Glomerular visceral epithelial cell (primary cell): ENCODE data around the gene WNT2.

Source experiments
- DNase-seq: peaks from one replicate; pipeline ENCODE4 v3.0.0-alpha.2; 2016; ENCODE audit errors: extremely low spot score

The WNT2 gene

GRCh38 chr7:117322741-117323304, at the start of gene WNT2:
Gene WNT2 (minus strand): TSS chr7:117323058. CDS start chr7:117322989, 69 bp downstream.
- peak; percentile 5 for DNase-seq

DNA sequence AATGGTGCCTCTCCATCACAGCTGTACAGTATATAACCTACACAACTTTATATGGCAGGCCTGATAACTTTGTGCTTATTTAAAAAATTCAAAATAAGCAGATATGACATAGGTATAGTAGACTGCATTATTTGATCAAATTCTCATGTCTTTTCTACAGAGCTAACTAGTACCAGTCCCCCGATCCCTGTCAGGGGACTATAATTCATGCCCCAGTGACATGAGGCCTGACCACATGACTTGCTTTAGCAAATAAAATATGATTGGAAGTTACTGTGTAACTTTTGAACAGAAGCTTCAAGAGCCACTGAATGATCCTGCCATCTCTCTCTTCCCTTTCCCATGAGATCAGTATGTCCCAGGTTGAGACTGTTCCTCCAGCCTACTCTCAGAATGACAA, 49.2 kb upstream of the WNT2 start:
- DNase-seq: no peak

- no peak for DNase-seq
Measured at GRCh38 chr7:117364339-117365080, 41.7 kb upstream of the WNT2 start.

DNA sequence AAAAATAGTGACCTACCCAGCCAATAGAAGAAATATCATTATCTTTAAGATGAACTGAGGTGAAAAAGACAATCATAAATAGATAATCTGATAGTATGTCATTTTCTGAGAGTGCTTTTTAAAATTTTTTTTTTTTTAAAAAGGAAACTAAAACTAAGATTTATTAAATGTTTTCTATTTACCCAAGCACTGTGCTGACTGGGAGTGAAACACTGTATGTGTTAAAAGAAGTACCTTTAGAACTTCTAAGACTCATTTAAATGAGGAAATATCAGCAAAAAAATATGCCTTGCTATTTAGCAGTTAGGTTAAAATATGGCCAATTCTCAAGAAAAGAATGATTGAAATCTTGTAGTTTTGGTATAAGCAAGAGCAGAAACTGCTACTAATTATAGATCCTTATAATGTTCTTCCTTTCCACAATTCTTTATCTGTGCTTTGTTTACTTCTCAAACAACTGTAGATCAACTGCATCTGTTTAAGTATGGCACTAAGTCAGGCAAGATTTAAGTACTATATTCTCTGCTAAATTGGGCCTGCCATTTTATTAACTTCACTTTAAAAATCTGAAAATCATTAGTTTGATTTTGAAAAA, 39.5 kb upstream of the WNT2 start:
- DNase-seq: no peak

GRCh38 chr7:117350027-117350426, 27.2 kb upstream of the WNT2 start:
- DNase-seq: no peak

GRCh38 chr7:117349570-117349969, 26.7 kb upstream of the WNT2 start:
- DNase-seq: no peak

DNA sequence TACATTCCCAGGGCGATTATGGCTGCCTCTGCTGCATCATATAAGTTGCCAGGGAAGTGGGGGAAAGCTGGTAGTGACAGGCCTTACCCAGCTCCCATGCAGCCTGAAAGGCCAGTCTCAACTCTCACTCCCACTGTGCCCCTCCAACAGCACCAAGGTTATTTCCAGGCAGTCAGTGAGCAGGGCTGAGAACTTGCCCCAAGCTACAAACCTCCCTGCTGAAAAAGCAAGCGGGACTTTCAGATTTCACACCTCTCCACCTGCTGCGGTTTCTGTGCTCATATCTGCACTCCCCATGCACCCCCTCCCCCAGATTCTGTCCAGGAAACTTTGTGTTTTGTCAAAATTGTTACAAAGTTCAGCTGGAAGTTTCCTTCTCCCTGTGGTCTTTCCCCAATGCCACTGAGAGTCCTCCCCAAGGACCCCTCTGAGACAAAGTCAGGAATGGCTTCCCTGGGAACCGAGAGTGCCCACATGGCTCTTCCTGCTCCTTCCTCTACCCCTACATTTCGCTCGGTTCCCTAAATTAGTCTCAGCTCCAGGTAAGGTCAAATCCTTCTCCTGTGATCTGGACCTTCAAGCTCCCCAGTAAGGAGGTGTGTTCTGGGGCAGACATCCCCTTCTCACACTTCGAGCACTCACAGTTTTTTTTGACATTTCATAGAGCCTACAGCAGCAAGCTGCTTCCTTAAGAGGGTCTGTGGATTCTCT, 25.3 kb upstream of the WNT2 start:
- no peak for DNase-seq

DNA sequence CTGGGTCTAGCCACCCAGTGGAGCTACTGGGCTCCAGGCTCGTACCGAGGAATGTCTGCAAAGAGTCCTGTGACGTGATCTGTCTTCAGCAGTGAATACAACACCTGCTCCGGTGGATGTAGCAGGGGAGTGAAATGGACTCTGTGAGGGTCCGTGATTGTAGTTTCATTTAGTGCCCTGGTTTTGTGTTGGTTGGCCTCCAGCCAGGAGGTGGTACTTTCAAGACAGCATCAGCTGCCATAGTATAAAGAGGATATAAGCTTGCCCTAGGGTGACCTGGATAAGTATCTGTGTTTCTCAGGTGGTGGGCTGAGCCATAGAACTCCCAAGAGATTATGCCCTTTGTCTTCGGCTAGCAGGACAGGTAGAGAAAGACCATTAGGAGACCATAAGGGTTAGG, 24.6 kb upstream of the WNT2 start:
- DNase-seq: no peak

DNA sequence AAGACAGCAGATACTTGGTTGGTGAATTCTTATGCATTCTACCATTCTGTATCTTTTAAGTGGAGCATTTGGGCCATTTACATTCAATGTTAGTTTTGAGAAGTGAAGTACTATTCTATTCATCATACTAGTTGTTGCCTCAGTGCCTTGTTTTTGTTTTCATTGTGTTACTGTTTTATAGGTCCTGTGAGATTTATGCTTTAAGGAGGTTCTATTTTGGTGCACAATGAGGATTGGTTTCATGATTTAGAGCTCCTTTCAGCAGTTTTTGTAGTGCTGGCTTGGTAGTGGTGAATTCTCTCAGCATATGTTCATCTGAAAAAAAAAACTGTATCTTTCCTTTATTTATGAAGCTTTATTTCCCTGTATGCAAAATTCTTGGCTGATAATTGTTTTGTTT, 23.3 kb upstream of the WNT2 start:
- no peak for DNase-seq

DNA sequence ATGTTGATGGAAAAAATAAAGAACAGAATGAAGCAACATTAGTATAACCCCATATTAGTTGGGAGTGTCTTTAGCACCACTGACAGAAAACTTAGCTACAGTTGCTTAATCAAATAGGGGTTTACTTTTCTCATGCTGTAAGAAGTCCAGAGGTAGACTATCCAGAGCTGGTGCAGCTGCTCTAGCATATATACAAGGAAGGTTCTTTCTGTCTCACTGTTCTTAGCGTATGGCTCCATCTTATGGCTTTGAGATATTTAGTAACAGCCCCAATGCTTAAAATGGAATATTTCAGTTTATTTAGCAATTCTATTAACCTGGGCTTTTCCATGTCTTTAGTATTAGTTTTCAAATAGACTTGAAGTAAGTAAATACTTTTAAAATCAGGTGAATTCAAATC, 15.2 kb upstream of the WNT2 start:
- no peak for DNase-seq

GRCh38 chr7:117333168-117333567, 10.3 kb upstream of the WNT2 start:
- no peak for DNase-seq

GRCh38 chr7:117332031-117332430, 9.2 kb upstream of the WNT2 start:
- DNase-seq: no peak

DNA sequence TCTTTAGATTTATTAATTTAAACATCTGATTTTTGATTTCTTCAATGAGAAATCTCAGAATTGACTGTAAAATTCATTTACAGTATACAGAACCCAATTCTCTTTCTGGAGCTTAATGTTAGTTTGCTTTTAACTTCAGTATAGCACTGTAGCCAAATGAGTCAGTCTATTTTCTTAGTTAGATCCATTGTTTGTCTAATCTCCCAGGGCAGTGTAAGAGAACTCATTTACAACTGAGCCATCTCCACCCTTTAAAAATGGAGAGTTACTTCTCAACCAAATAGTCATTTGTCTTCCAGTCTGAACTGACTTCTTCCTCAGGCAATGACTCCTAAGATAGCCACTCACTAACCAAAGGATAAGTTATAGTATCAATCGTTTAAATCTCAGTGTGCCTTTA, 3.0 kb upstream of the WNT2 start:
- peak; percentile 2 for DNase-seq

- DNase-seq: no peak
Measured at GRCh38 chr7:117324960-117325359, 2.1 kb upstream of the WNT2 start.

DNA sequence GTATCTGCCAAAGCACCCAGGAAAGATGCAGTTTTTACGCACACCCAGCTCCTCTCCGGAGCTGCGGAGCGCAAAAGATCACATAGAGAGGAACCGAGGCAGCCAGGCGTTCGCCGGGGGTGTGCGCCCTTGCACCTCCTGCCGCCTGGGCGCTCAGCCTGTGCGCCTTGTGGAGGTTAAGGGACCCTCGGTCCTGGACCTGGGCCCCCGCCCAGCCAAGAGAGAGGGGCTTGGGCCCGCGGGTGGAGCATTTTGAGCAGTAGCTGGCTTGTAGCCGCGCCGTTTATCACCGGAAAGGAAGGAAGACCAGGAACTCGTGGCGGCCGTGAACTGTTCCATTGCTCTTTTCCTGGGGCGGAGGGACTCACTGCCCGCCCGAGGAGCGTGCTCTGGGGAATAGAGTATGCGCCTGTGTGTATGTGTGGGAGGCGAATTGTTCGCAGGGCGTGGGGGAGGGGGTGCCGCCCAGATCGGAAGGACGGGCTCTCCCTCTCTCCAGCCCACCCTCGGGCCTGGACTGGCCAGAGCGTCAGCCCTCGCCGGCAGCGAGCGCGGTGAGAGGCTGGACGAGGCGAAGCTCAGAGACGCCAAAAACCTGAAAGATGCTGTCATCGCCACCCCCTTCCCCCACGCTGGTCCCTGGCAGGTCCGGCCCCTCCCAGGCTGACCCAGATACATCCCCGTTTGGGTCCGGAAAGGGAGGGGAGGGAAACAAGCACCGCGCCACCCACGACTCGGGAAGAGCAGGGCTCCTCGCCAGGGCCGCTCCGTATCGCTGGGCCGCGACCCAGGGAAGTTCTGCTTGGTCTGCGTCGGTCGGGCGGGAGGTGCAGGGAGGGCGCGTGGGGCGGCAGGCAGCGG, 1.2 kb upstream of the WNT2 start:
- peak; percentile 8 for DNase-seq

- peak; percentile 9 for DNase-seq
Measured at GRCh38 chr7:117323305-117323850, 520 bp upstream of the WNT2 start.

GRCh38 chr7:117320523-117320922, 2.3 kb downstream of the WNT2 start:
- no peak for DNase-seq

- no peak for DNase-seq
Measured at GRCh38 chr7:117319181-117319580, 3.7 kb downstream of the WNT2 start.

- no peak for DNase-seq
Measured at GRCh38 chr7:117313582-117313981, 9.3 kb downstream of the WNT2 start.

DNA sequence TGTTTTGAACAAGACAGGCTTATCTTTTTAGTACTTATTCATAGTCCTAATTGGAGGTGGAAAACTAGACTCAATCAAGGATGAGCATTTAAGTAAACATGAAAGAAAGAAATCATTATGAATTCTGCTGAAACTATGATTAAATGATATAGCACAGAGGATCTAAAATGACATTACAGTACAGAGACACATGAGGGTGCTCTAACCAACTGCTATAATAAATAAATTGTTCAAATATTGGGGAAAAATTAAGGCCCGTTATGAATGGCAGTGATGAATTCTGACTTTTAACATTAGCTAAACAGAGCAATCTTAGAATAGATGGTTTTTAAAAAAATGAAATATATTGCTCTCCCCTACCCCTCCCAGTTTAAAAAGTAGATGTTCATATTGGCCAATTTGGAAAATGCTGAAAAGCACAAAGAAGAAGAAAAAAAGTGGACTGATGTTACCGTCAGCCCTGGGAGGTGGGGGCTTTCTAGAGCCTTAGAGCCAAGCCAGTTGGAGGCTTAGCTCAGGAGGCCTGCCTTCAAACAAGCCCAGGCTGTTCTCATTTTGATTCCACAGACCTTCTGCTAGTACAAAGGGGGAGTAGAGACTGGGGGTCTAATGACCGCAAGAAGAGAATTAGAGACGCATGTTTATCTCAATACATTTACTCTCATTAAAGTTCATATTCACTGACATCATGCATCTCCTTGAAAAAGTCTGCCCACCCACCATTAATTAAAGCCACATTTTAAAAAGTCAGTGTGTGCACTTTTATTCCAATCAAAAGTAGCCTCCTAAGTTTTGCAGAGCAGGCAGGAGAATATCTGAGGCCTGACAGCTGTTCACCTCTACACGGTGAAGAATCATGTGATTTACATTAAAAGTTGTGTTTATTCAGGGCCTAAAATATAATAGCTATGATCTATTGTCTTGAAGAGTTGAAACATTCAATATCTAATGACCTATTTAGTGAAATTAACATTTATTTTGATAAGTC, 10.0 kb downstream of the WNT2 start:
- no peak for DNase-seq
